Measurements from ENCODE around the gene COL12A1.

COL12A1 gene

GRCh38 chr6:75118925-75119515 is 86.8 kb downstream of the COL12A1 start:
- Histone ChIP-seq H3K4me3 (ENCODE audit: low read length) (no peak overlapping the region), H3K36me3 (ENCODE audit: control insufficient read depth, insufficient read depth, low read length) (no peaks in the 10 kb centered on the region), H3K27me3 (ENCODE audit: control insufficient read depth, insufficient read depth, low read length) (no peaks in the 10 kb centered on the region), H3K9ac (ENCODE audit: low read length) (no peak overlapping the region), H3K9me3 (ENCODE audit: control insufficient read depth, low read length) (no peaks in the 10 kb centered on the region), H3K4me1 (ENCODE audit: control insufficient read depth, insufficient read depth, low read length) (no peaks in the 10 kb centered on the region)

DNA sequence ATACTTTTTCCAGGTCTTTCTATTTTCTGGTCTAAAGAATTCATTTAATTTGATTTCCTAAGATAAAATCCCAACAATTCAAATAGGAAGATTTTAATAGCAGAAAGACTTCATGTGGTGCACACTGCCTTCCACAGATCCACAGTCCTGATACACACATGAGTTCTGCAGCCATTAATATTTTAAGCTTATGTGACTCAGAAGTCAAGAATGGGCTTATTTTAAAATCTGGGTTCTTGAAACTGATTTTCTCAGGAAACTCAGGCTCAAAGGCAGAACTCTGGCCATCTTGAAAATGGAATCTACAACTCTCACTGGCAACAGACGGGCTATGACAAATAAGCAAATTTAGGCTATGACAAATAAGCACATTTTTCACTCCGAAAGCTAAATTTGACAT is 88.2 kb downstream of the COL12A1 start:
- Histone ChIP-seq H3K4me3 (ENCODE audit: low read length) (no peak overlapping the region), H3K9me3 (ENCODE audit: control insufficient read depth, low read length) (no peaks in the 10 kb centered on the region), H3K27me3 (ENCODE audit: control insufficient read depth, insufficient read depth, low read length) (no peaks in the 10 kb centered on the region), H3K4me1 (ENCODE audit: control insufficient read depth, insufficient read depth, low read length) (no peaks in the 10 kb centered on the region), H3K9ac (ENCODE audit: low read length) (no peak overlapping the region), H3K36me3 (ENCODE audit: control insufficient read depth, insufficient read depth, low read length) (no peaks in the 10 kb centered on the region)

DNA sequence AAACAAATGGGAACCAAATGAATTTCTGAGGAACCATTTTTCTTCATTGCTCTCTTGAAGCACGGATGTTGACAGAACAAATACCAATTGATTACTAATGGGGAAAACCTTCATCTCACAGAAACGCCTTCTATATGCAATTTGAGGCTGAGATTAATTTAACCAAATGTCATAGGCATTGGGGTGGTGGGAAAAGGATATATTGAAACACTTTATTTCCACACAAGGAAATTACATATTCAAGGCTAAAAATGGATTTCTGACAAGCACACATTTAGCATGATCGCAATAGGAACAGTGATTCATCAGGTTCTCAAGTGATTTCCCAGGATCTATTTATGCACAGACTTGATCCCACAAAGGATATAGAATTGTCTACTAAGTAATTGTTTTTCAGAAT is 88.9 kb downstream of the COL12A1 start:
- Histone ChIP-seq H3K9me3 (ENCODE audit: control insufficient read depth, low read length) (no peaks in the 10 kb centered on the region), H3K27me3 (ENCODE audit: control insufficient read depth, insufficient read depth, low read length) (no peaks in the 10 kb centered on the region), H3K4me1 (ENCODE audit: control insufficient read depth, insufficient read depth, low read length) (no peaks in the 10 kb centered on the region), H3K9ac (ENCODE audit: low read length) (no peak overlapping the region), H3K4me3 (ENCODE audit: low read length) (no peak overlapping the region), H3K36me3 (ENCODE audit: control insufficient read depth, insufficient read depth, low read length) (no peaks in the 10 kb centered on the region)

GRCh38 chr6:75115481-75115880 is 90.4 kb downstream of the COL12A1 start:
- no peaks in the 10 kb centered on the region for H3K36me3 ChIP-seq (ENCODE audit: control insufficient read depth, insufficient read depth, low read length)

GRCh38 chr6:75114806-75115205 is 91.0 kb downstream of the COL12A1 start:
- H3K9me3 ChIP-seq (ENCODE audit: control insufficient read depth, low read length) = no peaks in the 10 kb centered on the region
- H3K27me3 ChIP-seq (ENCODE audit: control insufficient read depth, insufficient read depth, low read length) = no peaks in the 10 kb centered on the region
- H3K36me3 ChIP-seq (ENCODE audit: control insufficient read depth, insufficient read depth, low read length) = no peaks in the 10 kb centered on the region
- no peaks in the 10 kb centered on the region for H3K4me1 ChIP-seq (ENCODE audit: control insufficient read depth, insufficient read depth, low read length)
- H3K9ac ChIP-seq (ENCODE audit: low read length) = no peak overlapping the region
- H3K4me3 ChIP-seq (ENCODE audit: low read length) = no peak overlapping the region

More at GRCh38 chr6:75115481-75115880, 90.4 kb downstream of the COL12A1 start:
- Histone ChIP-seq H3K4me1 (ENCODE audit: control insufficient read depth, insufficient read depth, low read length) (no peaks in the 10 kb centered on the region), H3K27me3 (ENCODE audit: control insufficient read depth, insufficient read depth, low read length) (no peaks in the 10 kb centered on the region), H3K4me3 (ENCODE audit: low read length) (no peak overlapping the region), H3K9ac (ENCODE audit: low read length) (no peak overlapping the region), H3K9me3 (ENCODE audit: control insufficient read depth, low read length) (no peaks in the 10 kb centered on the region)

DNA sequence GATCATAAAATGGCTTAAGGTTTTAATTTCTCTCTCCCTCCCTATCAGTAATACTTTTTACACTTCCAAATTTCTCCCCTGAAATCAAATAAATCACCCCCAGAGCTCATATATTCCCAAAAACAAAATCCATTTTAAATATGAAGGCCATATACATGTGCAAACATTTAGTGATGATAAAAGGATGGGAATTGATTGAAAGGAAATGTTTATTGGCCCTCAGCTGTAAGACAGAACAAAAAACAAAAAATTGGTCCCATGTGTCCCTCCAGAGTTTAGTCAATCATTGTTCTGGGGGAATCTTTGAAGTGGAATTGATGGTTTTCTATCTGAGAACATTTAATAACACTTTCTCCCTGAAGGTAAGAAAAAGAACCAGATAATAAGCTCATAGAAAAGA is 91.7 kb downstream of the COL12A1 start:
- Histone ChIP-seq H3K4me1 (ENCODE audit: control insufficient read depth, insufficient read depth, low read length) (no peaks in the 10 kb centered on the region), H3K9ac (ENCODE audit: low read length) (no peak overlapping the region), H3K27me3 (ENCODE audit: control insufficient read depth, insufficient read depth, low read length) (no peaks in the 10 kb centered on the region), H3K9me3 (ENCODE audit: control insufficient read depth, low read length) (no peaks in the 10 kb centered on the region), H3K36me3 (ENCODE audit: control insufficient read depth, insufficient read depth, low read length) (no peaks in the 10 kb centered on the region), H3K4me3 (ENCODE audit: low read length) (no peak overlapping the region)

DNA sequence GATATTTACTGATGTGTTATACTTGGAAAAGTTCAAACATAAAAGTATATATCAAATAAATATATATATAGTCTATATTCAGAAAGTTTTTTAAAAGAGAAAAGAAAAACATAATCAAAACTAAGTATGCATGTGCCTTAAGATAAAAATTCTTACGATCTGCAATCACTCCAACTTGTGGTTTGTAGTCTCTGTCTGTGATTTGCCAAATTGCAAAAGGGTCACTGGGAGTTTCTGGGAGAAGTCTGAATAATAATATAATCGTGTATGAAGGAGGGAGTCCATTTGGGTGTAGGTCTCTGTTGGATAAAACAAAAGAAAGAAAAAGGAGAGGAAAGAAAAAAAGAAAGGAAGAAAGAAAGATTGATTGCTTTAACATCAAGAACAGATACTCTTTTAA is 92.4 kb downstream of the COL12A1 start:
- no peaks in the 10 kb centered on the region for H3K9me3 ChIP-seq (ENCODE audit: control insufficient read depth, low read length)
- H3K4me1 ChIP-seq (ENCODE audit: control insufficient read depth, insufficient read depth, low read length) = no peaks in the 10 kb centered on the region
- H3K4me3 ChIP-seq (ENCODE audit: low read length) = no peak overlapping the region
- no peak overlapping the region for H3K9ac ChIP-seq (ENCODE audit: low read length)
- no peaks in the 10 kb centered on the region for H3K27me3 ChIP-seq (ENCODE audit: control insufficient read depth, insufficient read depth, low read length)
- H3K36me3 ChIP-seq (ENCODE audit: control insufficient read depth, insufficient read depth, low read length) = no peaks in the 10 kb centered on the region

DNA sequence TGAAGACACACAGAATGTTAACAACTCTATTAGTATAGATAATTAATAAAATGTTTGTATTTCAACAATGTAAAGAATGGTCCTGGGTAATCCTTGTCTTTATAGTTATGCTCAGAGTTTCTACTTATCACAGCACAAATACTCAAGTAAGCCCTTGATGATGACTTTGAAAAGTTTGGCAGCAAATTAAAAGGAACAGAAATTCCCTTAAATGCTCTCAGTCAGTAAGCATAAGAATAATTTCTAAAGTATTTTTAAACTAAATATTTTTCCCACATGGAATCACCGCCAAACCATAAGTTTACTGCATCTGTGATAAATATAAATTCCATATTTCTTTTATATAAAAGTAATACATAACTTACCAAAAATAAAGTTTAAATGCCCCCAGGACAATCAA is 96.1 kb downstream of the COL12A1 start:
- H3K4me1 ChIP-seq (ENCODE audit: control insufficient read depth, insufficient read depth, low read length) = no peaks in the 10 kb centered on the region
- no peak overlapping the region for H3K4me3 ChIP-seq (ENCODE audit: low read length)
- no peaks in the 10 kb centered on the region for H3K27me3 ChIP-seq (ENCODE audit: control insufficient read depth, insufficient read depth, low read length)
- H3K9ac ChIP-seq (ENCODE audit: low read length) = no peak overlapping the region
- H3K9me3 ChIP-seq (ENCODE audit: control insufficient read depth, low read length) = no peaks in the 10 kb centered on the region
- H3K36me3 ChIP-seq (ENCODE audit: control insufficient read depth, insufficient read depth, low read length) = no peaks in the 10 kb centered on the region

DNA sequence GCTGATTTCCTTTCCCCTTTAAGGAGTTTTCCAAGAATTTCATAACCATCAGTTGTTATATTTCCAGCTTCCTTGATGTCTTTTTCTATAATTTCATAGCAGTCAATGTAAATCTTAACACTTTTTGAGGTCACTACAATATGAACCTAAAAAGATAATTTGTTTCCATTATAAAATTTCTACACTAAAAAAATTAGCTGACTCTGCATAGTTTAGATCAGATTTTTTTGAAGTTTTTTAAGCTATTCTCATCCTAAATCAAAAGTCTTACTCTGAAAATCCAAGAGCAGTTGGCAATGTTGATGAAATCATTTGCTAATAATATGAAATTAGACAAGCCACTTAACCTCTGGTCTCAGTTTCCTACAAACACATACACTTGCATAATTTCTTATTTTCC is 96.8 kb downstream of the COL12A1 start:
- no peaks in the 10 kb centered on the region for H3K36me3 ChIP-seq (ENCODE audit: control insufficient read depth, insufficient read depth, low read length)
- no peaks in the 10 kb centered on the region for H3K4me1 ChIP-seq (ENCODE audit: control insufficient read depth, insufficient read depth, low read length)

GRCh38 chr6:75108333-75108974 is 97.4 kb downstream of the COL12A1 start:
- Histone ChIP-seq H3K36me3 (ENCODE audit: control insufficient read depth, insufficient read depth, low read length) (no peaks in the 10 kb centered on the region), H3K9ac (ENCODE audit: low read length) (no peak overlapping the region), H3K27me3 (ENCODE audit: control insufficient read depth, insufficient read depth, low read length) (no peaks in the 10 kb centered on the region), H3K4me3 (ENCODE audit: low read length) (no peak overlapping the region), H3K9me3 (ENCODE audit: control insufficient read depth, low read length) (no peaks in the 10 kb centered on the region), H3K4me1 (ENCODE audit: control insufficient read depth, insufficient read depth, low read length) (no peaks in the 10 kb centered on the region)

More for the DNA sequence above, 96.8 kb downstream of the COL12A1 start:
- Histone ChIP-seq H3K9ac (ENCODE audit: low read length) (no peak overlapping the region), H3K27me3 (ENCODE audit: control insufficient read depth, insufficient read depth, low read length) (no peaks in the 10 kb centered on the region), H3K4me3 (ENCODE audit: low read length) (no peak overlapping the region), H3K9me3 (ENCODE audit: control insufficient read depth, low read length) (no peaks in the 10 kb centered on the region)

DNA sequence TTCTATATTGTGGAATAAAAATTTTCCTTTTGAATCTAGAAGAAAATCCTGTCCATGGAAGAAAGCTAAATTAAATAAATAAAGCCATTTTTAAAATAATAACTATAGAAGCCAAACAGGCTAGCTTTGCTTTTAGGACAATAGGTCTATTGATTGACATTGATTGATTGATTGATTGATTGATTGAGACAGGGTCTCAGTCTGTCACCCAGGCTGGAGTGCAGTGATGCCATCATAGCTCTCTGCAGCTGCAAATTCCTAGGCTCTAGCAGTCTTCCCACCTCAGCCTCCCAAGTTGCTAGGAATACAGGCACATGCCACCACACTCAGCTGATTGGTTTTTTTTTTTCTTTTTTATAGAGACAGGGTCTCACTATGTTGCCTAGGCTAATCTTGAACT is 97.9 kb downstream of the COL12A1 start:
- no peak overlapping the region for H3K4me3 ChIP-seq (ENCODE audit: low read length)
- H3K4me1 ChIP-seq (ENCODE audit: control insufficient read depth, insufficient read depth, low read length) = no peaks in the 10 kb centered on the region
- no peaks in the 10 kb centered on the region for H3K36me3 ChIP-seq (ENCODE audit: control insufficient read depth, insufficient read depth, low read length)
- no peaks in the 10 kb centered on the region for H3K27me3 ChIP-seq (ENCODE audit: control insufficient read depth, insufficient read depth, low read length)
- no peak overlapping the region for H3K9ac ChIP-seq (ENCODE audit: low read length)
- H3K9me3 ChIP-seq (ENCODE audit: control insufficient read depth, low read length) = no peaks in the 10 kb centered on the region

GRCh38 chr6:75106426-75106825 is 99.4 kb downstream of the COL12A1 start:
- Histone ChIP-seq H3K27me3 (ENCODE audit: control insufficient read depth, insufficient read depth, low read length) (no peaks in the 10 kb centered on the region), H3K9ac (ENCODE audit: low read length) (no peak overlapping the region), H3K4me3 (ENCODE audit: low read length) (no peak overlapping the region), H3K4me1 (ENCODE audit: control insufficient read depth, insufficient read depth, low read length) (no peaks in the 10 kb centered on the region), H3K9me3 (ENCODE audit: control insufficient read depth, low read length) (no peaks in the 10 kb centered on the region), H3K36me3 (ENCODE audit: control insufficient read depth, insufficient read depth, low read length) (no peaks in the 10 kb centered on the region)

DNA sequence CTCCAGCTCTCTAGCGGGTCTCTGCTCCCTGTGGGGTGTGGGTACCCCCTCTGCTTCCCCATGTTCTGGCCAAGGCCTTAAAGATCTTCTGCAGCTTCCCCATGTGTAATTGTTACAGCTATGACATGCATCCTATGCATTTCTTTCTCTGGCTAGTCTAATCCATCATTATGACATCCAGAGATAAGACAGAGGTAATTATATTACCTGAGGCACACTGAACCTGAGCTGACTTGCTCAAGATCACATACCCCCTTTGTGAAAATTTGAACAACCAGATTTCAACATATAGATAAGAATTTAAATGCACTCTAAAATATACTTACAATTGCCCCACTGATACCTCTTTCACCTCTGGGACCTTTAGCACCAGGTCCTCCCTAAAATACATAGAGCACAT is 102.4 kb downstream of the COL12A1 start:
- Histone ChIP-seq H3K27me3 (ENCODE audit: control insufficient read depth, insufficient read depth, low read length) (no peaks in the 10 kb centered on the region), H3K36me3 (ENCODE audit: control insufficient read depth, insufficient read depth, low read length) (no peaks in the 10 kb centered on the region), H3K9me3 (ENCODE audit: control insufficient read depth, low read length) (no peaks in the 10 kb centered on the region), H3K9ac (ENCODE audit: low read length) (no peak overlapping the region), H3K4me3 (ENCODE audit: low read length) (no peak overlapping the region), H3K4me1 (ENCODE audit: control insufficient read depth, insufficient read depth, low read length) (peaks cover 1% of the 10 kb centered on the region)

All from mucosa of stomach (tissue), 1 donor.